Right lobe of liver (tissue), 4 donors: Measurements from ENCODE around the gene PLCB4.

Source experiments
- CTCF ChIP-seq, 4 donors: fragments of 200-600 bp in 3 of 4; fragments of 450-650 bp in 1 of 4; IDR thresholded peaks; one replicate each; pipeline versions ENCODE4 v1.5.1 to v1.8.0; 2016 to 2022; ENCODE audit warnings: antibody characterized with exemption in 4 of 4, mild to moderate bottlenecking in 2 of 4
- POLR2A ChIP-seq: fragments of 450-650 bp; IDR thresholded peaks from one replicate; pipeline ENCODE4 v1.6.1; 2017; ENCODE audit warnings: antibody characterized with exemption, mild to moderate bottlenecking
- donor health status: DM: no; HTN: no; CAD: no.
- donor health status: DM: no; HTN: no; CAD: no.
- donor health status: DM: no; HTN: yes; CAD: no.

- TF ChIP-seq CTCF (IDR thresholded peaks at IDR 0.05) (no peak), POLR2A (no peak)
Measured at GRCh38 chr20:9180481-9181257, 111.8 kb downstream of the PLCB4 start.
